WTC11 (cell line): ENCODE results near the gene CXCR1. TPM values are rescaled to one million over a fixed set of nuclear protein-coding genes. Genes with fewer than 3 reads are reported as not detected.

Experiments used
- ATAC-seq: fragments of 200-7000 bp; cut with Tn5 transposase; 2 replicates; pipeline ENCODE4 v1.10.0; 2021; ENCODE audit warnings: mild to moderate bottlenecking, moderate library complexity
- CTCF ChIA-PET: fragments of 300-600 bp; sonication (Branson Sonifier 250); formaldehyde crosslinking; loops from one replicate; lab custom pipeline; 2021; ENCODE audit warnings: antibody characterized with exemption; lab: Charles Lee
- POLR2A ChIA-PET: fragments of 350-600 bp; sonication (Branson Sonifier 250); formaldehyde crosslinking; loops from one replicate; lab custom pipeline; 2021; ENCODE audit warnings: antibody characterized with exemption; lab: Charles Lee
- DNase-seq: peaks from one replicate; pipeline ENCODE4 v3.0.0; 2021; ENCODE audit warnings: low spot score
- H3K27ac Mint-ChIP-seq: 2 replicates; pipeline ENCODE4 v1.8.0; 2021; ENCODE audit warnings: mixed read lengths
- H3K27me3 Mint-ChIP-seq: 2 replicates; pipeline ENCODE4 v1.8.0; 2021; ENCODE audit warnings: low read depth, mild to moderate bottlenecking, moderate library complexity, mixed read lengths
- H3K36me3 Mint-ChIP-seq: 2 replicates; pipeline ENCODE4 v1.8.0; 2021; ENCODE audit warnings: mixed read lengths
- H3K4me1 Mint-ChIP-seq: 2 replicates; pipeline ENCODE4 v1.8.0; 2022; ENCODE audit warnings: mixed read lengths
- H3K4me3 Mint-ChIP-seq: 2 replicates; pipeline ENCODE4 v1.8.0; 2021; ENCODE audit warnings: mild to moderate bottlenecking, moderate library complexity, mixed read lengths
- H3K9me3 Mint-ChIP-seq: 2 replicates; pipeline ENCODE4 v1.8.0; 2021; ENCODE audit warnings: mixed read lengths
- ATF1 ChIP-seq: sonication (generic); formaldehyde crosslinking; IDR thresholded peaks from 2 replicates; pipeline ENCODE4 v1.8.1; 2023; ENCODE audit warnings: mild to moderate bottlenecking, moderate library complexity, missing genetic modification reagents
- ATF3 ChIP-seq: sonication (generic); formaldehyde crosslinking; conservative IDR thresholded peaks from 2 replicates; pipeline ENCODE4 v1.8.1; 2022; ENCODE audit warnings: mild to moderate bottlenecking, missing genetic modification reagents
- CREM ChIP-seq: sonication (generic); formaldehyde crosslinking; IDR thresholded peaks from 2 replicates; pipeline ENCODE4 v1.8.1; 2022; ENCODE audit warnings: mild to moderate bottlenecking, missing genetic modification reagents, moderate library complexity
- MXD4 ChIP-seq: fragments of 250-450 bp; sonication (Bioruptor Pico); IDR thresholded peaks from 2 replicates; pipeline ENCODE4 v1.8.0; 2021; ENCODE audit warnings: mild to moderate bottlenecking, moderate library complexity, borderline replicate concordance
- OVOL2 ChIP-seq: fragments of 250-450 bp; sonication (Bioruptor Pico); IDR thresholded peaks from 2 replicates; pipeline ENCODE4 v1.9.0; 2021; ENCODE audit warnings: mild to moderate bottlenecking, borderline replicate concordance
- PRRX2 ChIP-seq: fragments of 250-450 bp; sonication (Bioruptor Pico); IDR thresholded peaks from 2 replicates; pipeline ENCODE4 v1.8.0; 2021; ENCODE audit warnings: mild to moderate bottlenecking
- RELA ChIP-seq: sonication (generic); formaldehyde crosslinking; IDR thresholded peaks from 2 replicates; pipeline ENCODE4 v1.8.1; 2022; ENCODE audit warnings: missing genetic modification reagents, mild to moderate bottlenecking, borderline replicate concordance
- SP1 ChIP-seq: sonication (generic); formaldehyde crosslinking; conservative IDR thresholded peaks from 2 replicates; pipeline ENCODE4 v1.8.1; 2022; ENCODE audit warnings: missing genetic modification reagents
- ZBTB21 ChIP-seq: sonication (generic); formaldehyde crosslinking; IDR thresholded peaks from 2 replicates; pipeline ENCODE4 v1.8.1; 2023; ENCODE audit warnings: mild to moderate bottlenecking, missing genetic modification reagents, borderline replicate concordance
- ZMAT4 ChIP-seq: fragments of 250-450 bp; sonication (Bioruptor Pico); IDR thresholded peaks from 2 replicates; pipeline ENCODE4 v1.9.0; 2021; ENCODE audit warnings: mild to moderate bottlenecking
- ZNF317 ChIP-seq: sonication (generic); formaldehyde crosslinking; IDR thresholded peaks from 2 replicates; pipeline ENCODE4 v1.8.1; 2023; ENCODE audit warnings: low read depth, mild to moderate bottlenecking, moderate library complexity, missing genetic modification reagents, borderline replicate concordance
- ZNF423 ChIP-seq: fragments of 250-450 bp; sonication (Bioruptor Pico); IDR thresholded peaks from 2 replicates; pipeline ENCODE4 v2.1.2; 2022; ENCODE audit warnings: mild to moderate bottlenecking, moderate library complexity
- ZNF671 ChIP-seq: fragments of 250-450 bp; sonication (Bioruptor Pico); IDR thresholded peaks from 2 replicates; pipeline ENCODE4 v1.8.0; 2021; ENCODE audit warnings: mild to moderate bottlenecking
- total RNA-seq: library from RNA; stranded (reverse); gene quantifications from 3 replicates; pipeline ENCODE4 v1.2.3, GENCODE V29; 2021
- TF ChIP-seq, protein P1 (sequence below): sonication (generic); formaldehyde crosslinking; IDR thresholded peaks from 2 replicates; pipeline ENCODE4 v1.8.0; 2023; ENCODE audit warnings: mild to moderate bottlenecking, missing genetic modification reagents
- TF ChIP-seq, protein P2 (sequence below): sonication (generic); formaldehyde crosslinking; IDR thresholded peaks from 2 replicates; pipeline ENCODE4 v1.8.0; 2022; ENCODE audit warnings: mild to moderate bottlenecking, missing genetic modification reagents
- TF ChIP-seq, protein P3 (sequence below): sonication (generic); formaldehyde crosslinking; IDR thresholded peaks from 2 replicates; pipeline ENCODE4 v1.8.1; 2022; ENCODE audit warnings: low read depth, mild to moderate bottlenecking, moderate library complexity, missing genetic modification reagents, borderline replicate concordance
- TF ChIP-seq, protein P4 (sequence below): sonication (generic); formaldehyde crosslinking; IDR thresholded peaks from 2 replicates; pipeline ENCODE4 v1.8.0; 2022; ENCODE audit warnings: missing genetic modification reagents
- TF ChIP-seq, protein P5 (sequence below): sonication (generic); formaldehyde crosslinking; IDR thresholded peaks from 2 replicates; pipeline ENCODE4 v1.8.1; 2022; ENCODE audit warnings: missing genetic modification reagents, borderline replicate concordance

Gene CXCR1
- total RNA-seq, 1 experiment from 2014 or later, result not detected

- TF ChIP-seq ATF3, result no peak
- TF ChIP-seq ZNF317 (CRISPR knock-in tag), result no peak
- TF ChIP-seq, protein P1, sequence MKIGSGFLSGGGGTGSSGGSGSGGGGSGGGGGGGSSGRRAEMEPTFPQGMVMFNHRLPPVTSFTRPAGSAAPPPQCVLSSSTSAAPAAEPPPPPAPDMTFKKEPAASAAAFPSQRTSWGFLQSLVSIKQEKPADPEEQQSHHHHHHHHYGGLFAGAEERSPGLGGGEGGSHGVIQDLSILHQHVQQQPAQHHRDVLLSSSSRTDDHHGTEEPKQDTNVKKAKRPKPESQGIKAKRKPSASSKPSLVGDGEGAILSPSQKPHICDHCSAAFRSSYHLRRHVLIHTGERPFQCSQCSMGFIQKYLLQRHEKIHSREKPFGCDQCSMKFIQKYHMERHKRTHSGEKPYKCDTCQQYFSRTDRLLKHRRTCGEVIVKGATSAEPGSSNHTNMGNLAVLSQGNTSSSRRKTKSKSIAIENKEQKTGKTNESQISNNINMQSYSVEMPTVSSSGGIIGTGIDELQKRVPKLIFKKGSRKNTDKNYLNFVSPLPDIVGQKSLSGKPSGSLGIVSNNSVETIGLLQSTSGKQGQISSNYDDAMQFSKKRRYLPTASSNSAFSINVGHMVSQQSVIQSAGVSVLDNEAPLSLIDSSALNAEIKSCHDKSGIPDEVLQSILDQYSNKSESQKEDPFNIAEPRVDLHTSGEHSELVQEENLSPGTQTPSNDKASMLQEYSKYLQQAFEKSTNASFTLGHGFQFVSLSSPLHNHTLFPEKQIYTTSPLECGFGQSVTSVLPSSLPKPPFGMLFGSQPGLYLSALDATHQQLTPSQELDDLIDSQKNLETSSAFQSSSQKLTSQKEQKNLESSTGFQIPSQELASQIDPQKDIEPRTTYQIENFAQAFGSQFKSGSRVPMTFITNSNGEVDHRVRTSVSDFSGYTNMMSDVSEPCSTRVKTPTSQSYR (CRISPR knock-in tag), result no peak
- no peak for TF ChIP-seq ATF1 (CRISPR knock-in tag)
- TF ChIP-seq, protein P2, sequence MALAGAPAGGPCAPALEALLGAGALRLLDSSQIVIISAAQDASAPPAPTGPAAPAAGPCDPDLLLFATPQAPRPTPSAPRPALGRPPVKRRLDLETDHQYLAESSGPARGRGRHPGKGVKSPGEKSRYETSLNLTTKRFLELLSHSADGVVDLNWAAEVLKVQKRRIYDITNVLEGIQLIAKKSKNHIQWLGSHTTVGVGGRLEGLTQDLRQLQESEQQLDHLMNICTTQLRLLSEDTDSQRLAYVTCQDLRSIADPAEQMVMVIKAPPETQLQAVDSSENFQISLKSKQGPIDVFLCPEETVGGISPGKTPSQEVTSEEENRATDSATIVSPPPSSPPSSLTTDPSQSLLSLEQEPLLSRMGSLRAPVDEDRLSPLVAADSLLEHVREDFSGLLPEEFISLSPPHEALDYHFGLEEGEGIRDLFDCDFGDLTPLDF (CRISPR knock-in tag), result no peak
These were observed 1.3 kb upstream of the CXCR1 start (continued) for GRCh38 chr2:218168016-218168415.

- no peak overlapping the region for H3K4me3 Mint-ChIP-seq
- H3K27ac Mint-ChIP-seq, result no peak overlapping the region
- DNase-seq (no peak), ATAC-seq (no peak)
- H3K4me1 Mint-ChIP-seq, result peaks cover 4% of the 10 kb centered on the region
- no peaks in the 10 kb centered on the region for H3K36me3 Mint-ChIP-seq
- H3K27me3 Mint-ChIP-seq, result peaks cover 11% of the 10 kb centered on the region
- H3K9me3 Mint-ChIP-seq, result peaks cover 10% of the 10 kb centered on the region
- CTCF ChIA-PET, result interaction anchor here (0.6 to 1.2 kb wide), 3 partner anchors 32 to 96 kb away, joined by 3 to 4 read pairs (median 3); no protein-coding TSS in a partner anchor
- TF ChIP-seq CREM (CRISPR knock-in tag), result no peak
- TF ChIP-seq, protein P3, sequence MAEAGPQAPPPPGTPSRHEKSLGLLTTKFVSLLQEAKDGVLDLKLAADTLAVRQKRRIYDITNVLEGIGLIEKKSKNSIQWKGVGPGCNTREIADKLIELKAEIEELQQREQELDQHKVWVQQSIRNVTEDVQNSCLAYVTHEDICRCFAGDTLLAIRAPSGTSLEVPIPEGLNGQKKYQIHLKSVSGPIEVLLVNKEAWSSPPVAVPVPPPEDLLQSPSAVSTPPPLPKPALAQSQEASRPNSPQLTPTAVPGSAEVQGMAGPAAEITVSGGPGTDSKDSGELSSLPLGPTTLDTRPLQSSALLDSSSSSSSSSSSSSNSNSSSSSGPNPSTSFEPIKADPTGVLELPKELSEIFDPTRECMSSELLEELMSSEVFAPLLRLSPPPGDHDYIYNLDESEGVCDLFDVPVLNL (CRISPR knock-in tag), result no peak
- no peak for TF ChIP-seq ZMAT4
- TF ChIP-seq, protein P4, sequence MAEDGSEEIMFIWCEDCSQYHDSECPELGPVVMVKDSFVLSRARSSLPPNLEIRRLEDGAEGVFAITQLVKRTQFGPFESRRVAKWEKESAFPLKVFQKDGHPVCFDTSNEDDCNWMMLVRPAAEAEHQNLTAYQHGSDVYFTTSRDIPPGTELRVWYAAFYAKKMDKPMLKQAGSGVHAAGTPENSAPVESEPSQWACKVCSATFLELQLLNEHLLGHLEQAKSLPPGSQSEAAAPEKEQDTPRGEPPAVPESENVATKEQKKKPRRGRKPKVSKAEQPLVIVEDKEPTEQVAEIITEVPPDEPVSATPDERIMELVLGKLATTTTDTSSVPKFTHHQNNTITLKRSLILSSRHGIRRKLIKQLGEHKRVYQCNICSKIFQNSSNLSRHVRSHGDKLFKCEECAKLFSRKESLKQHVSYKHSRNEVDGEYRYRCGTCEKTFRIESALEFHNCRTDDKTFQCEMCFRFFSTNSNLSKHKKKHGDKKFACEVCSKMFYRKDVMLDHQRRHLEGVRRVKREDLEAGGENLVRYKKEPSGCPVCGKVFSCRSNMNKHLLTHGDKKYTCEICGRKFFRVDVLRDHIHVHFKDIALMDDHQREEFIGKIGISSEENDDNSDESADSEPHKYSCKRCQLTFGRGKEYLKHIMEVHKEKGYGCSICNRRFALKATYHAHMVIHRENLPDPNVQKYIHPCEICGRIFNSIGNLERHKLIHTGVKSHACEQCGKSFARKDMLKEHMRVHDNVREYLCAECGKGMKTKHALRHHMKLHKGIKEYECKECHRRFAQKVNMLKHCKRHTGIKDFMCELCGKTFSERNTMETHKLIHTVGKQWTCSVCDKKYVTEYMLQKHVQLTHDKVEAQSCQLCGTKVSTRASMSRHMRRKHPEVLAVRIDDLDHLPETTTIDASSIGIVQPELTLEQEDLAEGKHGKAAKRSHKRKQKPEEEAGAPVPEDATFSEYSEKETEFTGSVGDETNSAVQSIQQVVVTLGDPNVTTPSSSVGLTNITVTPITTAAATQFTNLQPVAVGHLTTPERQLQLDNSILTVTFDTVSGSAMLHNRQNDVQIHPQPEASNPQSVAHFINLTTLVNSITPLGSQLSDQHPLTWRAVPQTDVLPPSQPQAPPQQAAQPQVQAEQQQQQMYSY (CRISPR knock-in tag), result no peak
- TF ChIP-seq SP1 (CRISPR knock-in tag), result no peak
- TF ChIP-seq OVOL2 (CRISPR knock-in tag), result no peak
- no peak for TF ChIP-seq MXD4 (CRISPR knock-in tag)
- no peak for TF ChIP-seq RELA (CRISPR knock-in tag)
- POLR2A ChIA-PET, result interaction anchor here (0.6 kb wide), 1 partner anchor 64 kb away, joined by 4 read pairs; no protein-coding TSS in a partner anchor
These were observed 3.9 kb downstream of the CXCR1 start for GRCh38 chr2:218162814-218163213.

GRCh38 chr2:218161644-218162043 lies 5.1 kb downstream of the CXCR1 start:
- peaks cover 11% of the 10 kb centered on the region for H3K27me3 Mint-ChIP-seq
- no peaks in the 10 kb centered on the region for H3K4me1 Mint-ChIP-seq
- ATAC-seq, result no peak
- H3K36me3 Mint-ChIP-seq, result no peaks in the 10 kb centered on the region
- no peak overlapping the region for H3K4me3 Mint-ChIP-seq
- H3K27ac Mint-ChIP-seq, result no peak overlapping the region
- no peak for DNase-seq
- peaks cover 10% of the 10 kb centered on the region for H3K9me3 Mint-ChIP-seq
- no peak for TF ChIP-seq MXD4 (CRISPR knock-in tag)
- TF ChIP-seq PRRX2 (CRISPR knock-in tag), result no peak
- TF ChIP-seq, protein P5, sequence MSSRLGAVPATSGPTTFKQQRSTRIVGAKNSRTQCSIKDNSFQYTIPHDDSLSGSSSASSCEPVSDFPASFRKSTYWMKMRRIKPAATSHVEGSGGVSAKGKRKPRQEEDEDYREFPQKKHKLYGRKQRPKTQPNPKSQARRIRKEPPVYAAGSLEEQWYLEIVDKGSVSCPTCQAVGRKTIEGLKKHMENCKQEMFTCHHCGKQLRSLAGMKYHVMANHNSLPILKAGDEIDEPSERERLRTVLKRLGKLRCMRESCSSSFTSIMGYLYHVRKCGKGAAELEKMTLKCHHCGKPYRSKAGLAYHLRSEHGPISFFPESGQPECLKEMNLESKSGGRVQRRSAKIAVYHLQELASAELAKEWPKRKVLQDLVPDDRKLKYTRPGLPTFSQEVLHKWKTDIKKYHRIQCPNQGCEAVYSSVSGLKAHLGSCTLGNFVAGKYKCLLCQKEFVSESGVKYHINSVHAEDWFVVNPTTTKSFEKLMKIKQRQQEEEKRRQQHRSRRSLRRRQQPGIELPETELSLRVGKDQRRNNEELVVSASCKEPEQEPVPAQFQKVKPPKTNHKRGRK (CRISPR knock-in tag), result no peak
- no peak for TF ChIP-seq ZBTB21
- TF ChIP-seq ZNF423 (CRISPR knock-in tag), result no peak
- TF ChIP-seq ZNF671 (CRISPR knock-in tag), result no peak
- ChIA-PET CTCF (no interaction called here), POLR2A (no interaction called here)
